OCI-LY3 (cell line): ENCODE data around the gene MICALL2.

Source experiments
- H2AFZ ChIP-seq: fragments of 200-600, 300-600 bp; shearing (Covaris generic); 2 replicates; pipeline ENCODE4 v1.6.0; 2014; ENCODE audit warnings: antibody characterized with exemption, low read depth, low read length
- H3K27ac ChIP-seq: fragments of 200-600, 300-600 bp; sonication (generic); 2 replicates; pipeline ENCODE4 v1.5.1; 2014; ENCODE audit warnings: mild to moderate bottlenecking, low read length, moderate library complexity, mixed read lengths
- H3K27me3 ChIP-seq: fragments of 200-600, 300-600 bp; sonication (generic); 2 replicates; pipeline ENCODE4 v1.6.1; 2014; ENCODE audit warnings: low read depth, low read length, mixed read lengths
- H3K36me3 ChIP-seq: fragments of 200-600, 300-600 bp; sonication (generic); replicated peaks from 2 replicates; pipeline ENCODE3; 2014; ENCODE audit warnings: low read depth, low read length, mixed read lengths
- H3K4me1 ChIP-seq: fragments of 300-600, 200-600 bp; sonication (generic); 2 replicates; pipeline ENCODE4 v1.6.1; 2014; ENCODE audit warnings: low read length, mixed read lengths
- H3K4me2 ChIP-seq: fragments of 200-600, 300-600 bp; sonication (generic); 2 replicates; pipeline ENCODE4 v1.6.1; 2014; ENCODE audit warnings: low read length, mixed read lengths
- H3K4me3 ChIP-seq: fragments of 300-600, 200-600 bp; sonication (generic); 2 replicates; pipeline ENCODE4 v1.5.1; 2014; ENCODE audit warnings: antibody characterized with exemption, mild to moderate bottlenecking, low read length, moderate library complexity
- H3K79me2 ChIP-seq: fragments of 300-600, 200-600 bp; shearing (Covaris generic); 2 replicates; pipeline ENCODE4 v1.6.1; 2014; ENCODE audit warnings: mild to moderate bottlenecking, low read length, mixed read lengths
- H3K9ac ChIP-seq: fragments of 300-600, 200-600 bp; shearing (Covaris generic); 2 replicates; pipeline ENCODE4 v1.6.0; 2014; ENCODE audit warnings: mild to moderate bottlenecking, low read length, moderate library complexity
- H3K9me3 ChIP-seq: fragments of 200-600, 300-600 bp; shearing (Covaris generic); 2 replicates; pipeline ENCODE4 v1.6.1; 2014; ENCODE audit warnings: low read length, mixed read lengths; ENCODE audit not compliant: insufficient read depth
- H4K20me1 ChIP-seq: fragments of 200-600, 300-600 bp; sonication (generic); 2 replicates; pipeline ENCODE4 v1.6.1; 2016; ENCODE audit warnings: low read length, mixed read lengths; ENCODE audit not compliant: insufficient read depth
- CTCF ChIP-seq: fragments of 200-600, 300-600 bp; sonication (generic); IDR thresholded peaks from 2 replicates; pipeline ENCODE4 v1.5.1; 2014; ENCODE audit warnings: antibody characterized with exemption, low read length, low read depth
- EZH2phosphoT487 ChIP-seq: fragments of 200-600 bp; shearing (Covaris generic); IDR thresholded peaks from 2 replicates; pipeline ENCODE4 v1.6.1; 2018; ENCODE audit warnings: antibody characterized with exemption, mixed run types, low read depth

MICALL2 gene

GRCh38 chr7:1433128-1433920 lies 25.9 kb downstream of the MICALL2 start:
- Histone ChIP-seq H3K79me2 (no peaks in the 10 kb centered on the region), H3K4me1 (no peaks in the 10 kb centered on the region), H2AFZ (no peak overlapping the region), H3K27ac (no peak overlapping the region), H3K9ac (no peak overlapping the region), H3K27me3 (no peaks in the 10 kb centered on the region), H4K20me1 (no peaks in the 10 kb centered on the region), H3K4me3 (no peak overlapping the region), H3K36me3 (no peaks in the 10 kb centered on the region), H3K9me3 (no peaks in the 10 kb centered on the region), H3K4me2 (no peak overlapping the region)
- TF ChIP-seq EZH2phosphoT487: no peak
- TF ChIP-seq CTCF: no peak

GRCh38 chr7:1432411-1433082 lies 26.7 kb downstream of the MICALL2 start:
- no peaks in the 10 kb centered on the region for H4K20me1 ChIP-seq
- TF ChIP-seq EZH2phosphoT487 (no peak), CTCF (peak; percentile 69)
- no peaks in the 10 kb centered on the region for H3K9me3 ChIP-seq
- no peak overlapping the region for H3K27ac ChIP-seq
- H3K79me2 ChIP-seq: no peaks in the 10 kb centered on the region
- H3K36me3 ChIP-seq: no peaks in the 10 kb centered on the region
- H3K4me2 ChIP-seq: peak overlapping the region; percentile 20; the same call in 1 of the 2 replicates
- H2AFZ ChIP-seq: no peak overlapping the region
- H3K4me3 ChIP-seq: no peak overlapping the region
- no peaks in the 10 kb centered on the region for H3K4me1 ChIP-seq
- H3K27me3 ChIP-seq: no peaks in the 10 kb centered on the region
- no peak overlapping the region for H3K9ac ChIP-seq

GRCh38 chr7:1431634-1432380 lies 27.5 kb downstream of the MICALL2 start:
- H3K9ac ChIP-seq: no peak overlapping the region
- no peaks in the 10 kb centered on the region for H3K27me3 ChIP-seq
- no peak overlapping the region for H3K4me3 ChIP-seq

More at GRCh38 chr7:1431634-1432380, 27.5 kb downstream of the MICALL2 start:
- TF ChIP-seq EZH2phosphoT487: no peak
- TF ChIP-seq CTCF: no peak
- no peaks in the 10 kb centered on the region for H3K9me3 ChIP-seq
- peak overlapping the region; percentile 20; the same call in 1 of the 2 replicates for H3K4me2 ChIP-seq
- H4K20me1 ChIP-seq: no peaks in the 10 kb centered on the region
- no peak overlapping the region for H2AFZ ChIP-seq
- H3K79me2 ChIP-seq: no peaks in the 10 kb centered on the region
- H3K36me3 ChIP-seq: no peaks in the 10 kb centered on the region
- H3K4me1 ChIP-seq: no peaks in the 10 kb centered on the region
- H3K27ac ChIP-seq: no peak overlapping the region
